HFF-Myc (cell line): ENCODE data around the gene EEF2.
"Not testable (repeated sequence)": the region's sequence is repeated elsewhere in the genome, so short reads cannot be mapped to it uniquely, and the experiment has no call there.

ENCODE experiments used
- DNase-seq: peaks from one replicate; pipeline ENCODE4 v3.0.0-alpha.2; 2011; ENCODE audit warnings: low read depth; ENCODE audit errors: extremely low read depth
- H3K4me3 ChIP-seq: replicated peaks from 2 replicates; pipeline ENCODE4 v1.5.1; 2011; ENCODE audit warnings: low read depth, mild to moderate bottlenecking, control low read depth, low read length
- CTCF ChIP-seq: IDR thresholded peaks from 2 replicates; pipeline ENCODE4 v1.5.1; 2012; ENCODE audit warnings: mild to moderate bottlenecking, low read depth, low read length, control low read depth; ENCODE audit errors: missing control alignments

Gene EEF2

GRCh38 chr19:3954107-3954506 lies 31.2 kb downstream of the EEF2 start:
- DNase-seq: no peak
- no peak for TF ChIP-seq CTCF
- H3K4me3 ChIP-seq: no peak overlapping the region

GRCh38 chr19:3952755-3953276 lies 32.4 kb downstream of the EEF2 start:
- H3K4me3 ChIP-seq, DNase-seq: not testable (repeated sequence)

- TF ChIP-seq CTCF: no peak
- H3K4me3 ChIP-seq: no peak overlapping the region
- DNase-seq: no peak
Observed at GRCh38 chr19:3950871-3951861, 34.1 kb downstream of the EEF2 start.

- no peak for TF ChIP-seq CTCF
- DNase-seq: no peak
- no peak overlapping the region for H3K4me3 ChIP-seq
Observed at GRCh38 chr19:3949997-3950859, 35.0 kb downstream of the EEF2 start.

GRCh38 chr19:3949294-3949693 lies 36.0 kb downstream of the EEF2 start:
- no peak for TF ChIP-seq CTCF
- DNase-seq: no peak
- H3K4me3 ChIP-seq: no peak overlapping the region

GRCh38 chr19:3947316-3947933 lies 37.8 kb downstream of the EEF2 start:
- not testable (repeated sequence) for H3K4me3 ChIP-seq, DNase-seq

GRCh38 chr19:3945838-3946237 lies 39.4 kb downstream of the EEF2 start:
- no peak overlapping the region for H3K4me3 ChIP-seq
- no peak for TF ChIP-seq CTCF
- DNase-seq: no peak
